Activated CD4-positive, alpha-beta T cell treated with anti-CD3 and anti-CD28 coated beads, Interleukin-2, amount 10 ng/mL, durations not matched to agents 24 days and 14 days (primary cell): ENCODE data around the gene KAT7. TPM values are rescaled to one million over a fixed set of nuclear protein-coding genes. Genes with fewer than 3 reads are reported as not detected.
"Not testable (repeated sequence)": the region's sequence is repeated elsewhere in the genome, so short reads cannot be mapped to it uniquely, and the experiment has no call there.

Experiments
- DNase-seq: peaks from one replicate; pipeline ENCODE4 v3.0.0; 2022
- H3K27ac Mint-ChIP-seq: one replicate; pipeline ENCODE4 v1.8.0; 2022; ENCODE audit warnings: mild to moderate bottlenecking, mixed read lengths
- H3K27me3 Mint-ChIP-seq: one replicate; pipeline ENCODE4 v1.8.0; 2022; ENCODE audit warnings: mixed read lengths
- H3K36me3 Mint-ChIP-seq: one replicate; pipeline ENCODE4 v1.8.0; 2022; ENCODE audit warnings: low read depth, mild to moderate bottlenecking, mixed read lengths
- H3K4me1 Mint-ChIP-seq: one replicate; pipeline ENCODE4 v1.8.0; 2021; ENCODE audit warnings: mixed read lengths
- H3K4me3 Mint-ChIP-seq: one replicate; pipeline ENCODE4 v1.8.0; 2022; ENCODE audit warnings: mild to moderate bottlenecking, moderate library complexity, mixed read lengths
- H3K9me3 Mint-ChIP-seq: one replicate; pipeline ENCODE4 v1.8.0; 2021; ENCODE audit warnings: mixed read lengths
- intact Hi-C: fragments of 100-400 bp; cut with micrococcal nuclease; formaldehyde crosslinking; loops from one replicate; pipeline ENCODE4 v1.15.1; 2023
- total RNA-seq: library from RNA; stranded (reverse); gene quantifications from 2 replicates; pipeline ENCODE4 v1.2.3, GENCODE V29; 2022

Gene KAT7
- total RNA-seq, 1 donor from 2014 or later, result 75.2 TPM

- no peak overlapping the region for H3K27ac Mint-ChIP-seq
These were observed 34.5 kb upstream of the KAT7 start for GRCh38 chr17:49753959-49754391.

DNA sequence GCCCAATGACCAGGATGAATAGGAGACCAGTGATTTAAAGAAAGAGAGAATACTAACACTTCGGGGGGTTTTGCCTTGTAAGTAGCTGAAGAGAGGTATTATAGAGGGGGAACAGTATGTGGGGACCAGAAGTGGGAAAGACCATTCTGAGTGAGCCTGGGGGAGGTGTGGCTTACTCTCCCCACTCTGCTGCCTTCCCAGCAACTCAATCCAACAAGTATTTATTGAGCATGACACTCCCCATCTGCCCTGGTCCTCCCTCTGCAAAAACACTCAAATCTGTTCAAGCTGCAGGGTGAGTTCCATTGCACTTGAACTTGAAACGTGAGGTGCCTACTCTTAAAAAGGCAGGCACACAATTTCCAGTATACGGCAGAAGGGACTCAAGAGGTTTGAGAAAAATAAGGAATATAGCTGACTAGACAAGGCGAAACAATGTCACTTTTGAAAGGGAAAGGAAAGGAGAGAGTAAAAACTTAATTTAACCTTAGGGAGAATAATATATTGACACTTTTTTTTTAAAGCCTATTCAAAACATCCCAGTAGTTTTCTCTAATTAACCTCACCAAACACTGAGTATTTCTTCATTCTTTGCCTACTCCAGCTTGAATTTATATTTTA lies 32.7 kb upstream of the KAT7 start:
- Mint-ChIP-seq H3K27me3 (no peaks in the 10 kb centered on the region), H3K27ac (no peak overlapping the region), H3K9me3 (no peaks in the 10 kb centered on the region), H3K36me3 (peaks cover 24% of the 10 kb centered on the region), H3K4me1 (peaks cover 50% of the 10 kb centered on the region), H3K4me3 (no peak overlapping the region)
- DNase-seq, result no peak
- intact Hi-C loops, result no loop called here

More at GRCh38 chr17:49753959-49754391, 34.5 kb upstream of the KAT7 start:
- DNase-seq, result no peak
- Mint-ChIP-seq H3K4me1 (peaks cover 44% of the 10 kb centered on the region), H3K4me3 (no peak overlapping the region), H3K27me3 (no peaks in the 10 kb centered on the region), H3K36me3 (peaks cover 26% of the 10 kb centered on the region), H3K9me3 (no peaks in the 10 kb centered on the region)
- intact Hi-C loops, result no loop called here

- DNase-seq, result no peak
- peaks cover 55% of the 10 kb centered on the region for H3K4me1 Mint-ChIP-seq
- no peak overlapping the region for H3K4me3 Mint-ChIP-seq
- H3K36me3 Mint-ChIP-seq, result peaks cover 24% of the 10 kb centered on the region
- intact Hi-C loops, result no loop called here
- no peaks in the 10 kb centered on the region for H3K9me3 Mint-ChIP-seq
- H3K27ac Mint-ChIP-seq, result peak overlapping the region; percentile 17
- no peaks in the 10 kb centered on the region for H3K27me3 Mint-ChIP-seq
These were observed 31.9 kb upstream of the KAT7 start for GRCh38 chr17:49756323-49757150.

GRCh38 chr17:49757151-49757777 lies 31.2 kb upstream of the KAT7 start:
- no peak for DNase-seq
- H3K36me3 Mint-ChIP-seq, result peaks cover 23% of the 10 kb centered on the region
- no peaks in the 10 kb centered on the region for H3K9me3 Mint-ChIP-seq
- H3K27ac Mint-ChIP-seq, result no peak overlapping the region
- H3K27me3 Mint-ChIP-seq, result no peaks in the 10 kb centered on the region
- H3K4me3 Mint-ChIP-seq, result no peak overlapping the region
- intact Hi-C loops, result no loop called here
- peaks cover 60% of the 10 kb centered on the region for H3K4me1 Mint-ChIP-seq

- intact Hi-C loops, H3K27me3 Mint-ChIP-seq, H3K9me3 Mint-ChIP-seq, DNase-seq, H3K27ac Mint-ChIP-seq, H3K4me3 Mint-ChIP-seq: not testable (repeated sequence)
- Mint-ChIP-seq H3K4me1 (peaks cover 63% of the 10 kb centered on the region), H3K36me3 (peaks cover 23% of the 10 kb centered on the region)
These were observed 29.9 kb upstream of the KAT7 start for GRCh38 chr17:49758464-49759010.

GRCh38 chr17:49759203-49759602 lies 29.3 kb upstream of the KAT7 start:
- H3K27me3 Mint-ChIP-seq, result peaks cover 1% of the 10 kb centered on the region
- DNase-seq, result no peak
- H3K4me3 Mint-ChIP-seq, result no peak overlapping the region
- H3K36me3 Mint-ChIP-seq, result peaks cover 26% of the 10 kb centered on the region
- H3K4me1 Mint-ChIP-seq, result peaks cover 60% of the 10 kb centered on the region
- H3K27ac Mint-ChIP-seq, result no peak overlapping the region
- intact Hi-C loops, result no loop called here
- H3K9me3 Mint-ChIP-seq, result peaks cover 1% of the 10 kb centered on the region

- Mint-ChIP-seq H3K4me1 (peaks cover 64% of the 10 kb centered on the region), H3K4me3 (no peak overlapping the region), H3K27me3 (peaks cover 5% of the 10 kb centered on the region), H3K9me3 (peaks cover 4% of the 10 kb centered on the region), H3K27ac (no peak overlapping the region), H3K36me3 (peaks cover 24% of the 10 kb centered on the region)
- DNase-seq, result no peak
- intact Hi-C loops, result no loop called here
These were observed 28.2 kb upstream of the KAT7 start for GRCh38 chr17:49760296-49760695.

GRCh38 chr17:49760932-49761558 lies 27.4 kb upstream of the KAT7 start:
- peak overlapping the region; percentile 39 for H3K4me3 Mint-ChIP-seq
- H3K9me3 Mint-ChIP-seq, result peaks cover 4% of the 10 kb centered on the region
- peaks cover 19% of the 10 kb centered on the region for H3K36me3 Mint-ChIP-seq
- peaks cover 13% of the 10 kb centered on the region for H3K27me3 Mint-ChIP-seq
- intact Hi-C loops, result no loop called here
- no peak for DNase-seq
- H3K27ac Mint-ChIP-seq, result peak overlapping the region; percentile 50
- H3K4me1 Mint-ChIP-seq, result peaks cover 60% of the 10 kb centered on the region

GRCh38 chr17:49762151-49762941 lies 26.1 kb upstream of the KAT7 start:
- Mint-ChIP-seq H3K9me3 (peaks cover 4% of the 10 kb centered on the region), H3K36me3 (peaks cover 14% of the 10 kb centered on the region), H3K4me1 (peaks cover 56% of the 10 kb centered on the region), H3K4me3 (peak overlapping the region; percentile 96), H3K27me3 (peaks cover 26% of the 10 kb centered on the region), H3K27ac (peak overlapping the region; percentile 92)
- no peak for DNase-seq
- intact Hi-C loops, result no loop called here

GRCh38 chr17:49763735-49764558 lies 24.5 kb upstream of the KAT7 start, which contains the start of gene FAM117A:
Gene FAM117A, minus strand, starts transcription at chr17:49764131. Its CDS starts 44 bp downstream, at chr17:49764087.
- peaks cover 52% of the 10 kb centered on the region for H3K4me1 Mint-ChIP-seq

GRCh38 chr17:49764559-49765180 lies 23.8 kb upstream of the KAT7 start:
- H3K36me3 Mint-ChIP-seq, result peaks cover 8% of the 10 kb centered on the region
- peaks cover 4% of the 10 kb centered on the region for H3K9me3 Mint-ChIP-seq
- intact Hi-C loops, result loop anchor here (1.0 to 2.0 kb wide), 3 partner anchors 16 to 56 kb away; no protein-coding TSS in a partner anchor
- no peak for DNase-seq
- H3K27ac Mint-ChIP-seq, result peak overlapping the region; percentile 91
- H3K4me3 Mint-ChIP-seq, result peak overlapping the region; percentile 96
- peaks cover 44% of the 10 kb centered on the region for H3K4me1 Mint-ChIP-seq
- peaks cover 29% of the 10 kb centered on the region for H3K27me3 Mint-ChIP-seq

More at GRCh38 chr17:49763735-49764558, 24.5 kb upstream of the KAT7 start, which contains the start of gene FAM117A:
- peak; percentile 98 for DNase-seq
- H3K9me3 Mint-ChIP-seq, result peaks cover 4% of the 10 kb centered on the region
- H3K27ac Mint-ChIP-seq, result peak within 1 kb of the TSS; percentile 92
- peak within 1 kb of the TSS; percentile 96 for H3K4me3 Mint-ChIP-seq
- peaks cover 8% of the 10 kb centered on the region for H3K36me3 Mint-ChIP-seq
- peaks cover 29% of the 10 kb centered on the region for H3K27me3 Mint-ChIP-seq
- intact Hi-C loops, result loop anchor here (1.0 to 2.0 kb wide), 4 partner anchors 15 to 56 kb away; no protein-coding TSS in a partner anchor
